Lower leg skin (tissue), 4 donors: Measurements from ENCODE around the gene AATK. TPM values are rescaled to one million over a fixed set of nuclear protein-coding genes. Genes with fewer than 3 reads are reported as not detected.

ENCODE experiments used
- DNase-seq, 2 donors: peaks; one replicate each; pipeline ENCODE4 v3.0.0-alpha.2; 2019; ENCODE audit warnings: low spot score in 2 of 2
- H3K4me3 ChIP-seq: fragments of 200-600 bp; sonication (generic); 2 replicates; pipeline ENCODE4 v1.5.1; 2017; ENCODE audit warnings: mild to moderate bottlenecking, low read depth; ENCODE audit not compliant: poor library complexity, severe bottlenecking
- POLR2A ChIP-seq, 2 donors: fragments of 450-650 bp; IDR thresholded peaks; one replicate each; pipeline ENCODE4 v1.6.1; 2016 to 2017; ENCODE audit warnings: antibody characterized with exemption in 2 of 2, mild to moderate bottlenecking in 1 of 2, moderate library complexity in 1 of 2
- WGBS, 2 donors: methylation state at CpG; one replicate each; pipeline ENCODE4 v1.1.5; 2018; 5-methylcytosine and 5-hydroxymethylcytosine counted together
- intact Hi-C: fragments of 100-400 bp; cut with DNase I; formaldehyde crosslinking; loops from one replicate; pipeline ENCODE4 v1.15.0; 2023; ENCODE audit warnings: low total_unique reads
- total RNA-seq, 4 donors: library from RNA; depleted of rRNA; stranded (reverse); fragments of >200 nt; gene quantifications; one replicate each; pipeline ENCODE4 v1.1.0, GENCODE V29; 2016
- TF ChIP-seq, protein P1 (sequence below), 3 donors: fragments of 450-650 bp; IDR thresholded peaks; one replicate each; pipeline ENCODE4 v1.5.1; 2016; ENCODE audit warnings: antibody characterized with exemption in 3 of 3, mild to moderate bottlenecking in 3 of 3, moderate library complexity in 2 of 3

AATK gene
- total RNA-seq, 4 donors from 2014 or later = 0.81 to 3.5 (median 2.2) TPM

DNA sequence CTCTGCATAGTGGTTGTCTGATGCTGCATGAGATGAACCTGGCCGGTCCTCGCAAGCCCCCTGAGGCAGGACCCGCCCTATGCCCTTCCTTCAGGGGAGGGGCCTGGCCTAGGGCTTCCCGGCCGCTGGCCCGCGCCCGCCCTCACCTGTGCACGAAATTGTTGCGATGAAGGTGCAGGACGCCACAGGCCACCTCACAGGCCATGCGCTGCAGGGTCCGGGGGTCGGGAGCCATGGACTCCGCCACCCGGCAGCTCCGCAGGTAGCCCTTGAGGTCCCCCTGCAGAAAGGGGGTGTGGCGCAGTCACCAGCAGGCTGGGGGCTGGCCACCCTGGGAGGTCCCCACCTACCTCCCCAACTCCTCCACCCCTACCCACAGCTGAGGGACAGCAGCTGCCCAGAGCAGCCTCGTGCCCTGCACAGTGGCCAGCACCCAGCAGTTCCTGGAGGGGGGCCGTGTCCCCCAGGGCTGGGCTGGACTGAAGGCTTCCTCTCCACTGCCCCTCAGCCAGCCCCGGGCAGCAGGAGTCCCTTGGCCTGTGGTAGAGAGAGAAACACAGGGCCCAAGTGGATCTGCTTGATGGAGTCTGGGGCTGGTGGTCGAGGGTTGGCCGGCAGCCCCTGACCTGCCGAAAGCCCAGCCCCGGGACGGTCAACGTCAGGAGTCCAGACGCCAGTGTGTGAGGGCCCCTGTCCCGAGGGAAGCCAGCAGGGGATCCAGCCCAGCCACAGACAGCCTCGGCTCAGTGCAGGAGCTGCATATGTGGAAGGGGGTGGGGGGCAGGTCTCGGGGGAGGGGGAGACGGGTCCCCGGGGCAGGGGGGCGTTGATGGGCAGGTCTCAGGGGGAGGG is 39.5 kb downstream of the AATK start:
- TF ChIP-seq, protein P1, sequence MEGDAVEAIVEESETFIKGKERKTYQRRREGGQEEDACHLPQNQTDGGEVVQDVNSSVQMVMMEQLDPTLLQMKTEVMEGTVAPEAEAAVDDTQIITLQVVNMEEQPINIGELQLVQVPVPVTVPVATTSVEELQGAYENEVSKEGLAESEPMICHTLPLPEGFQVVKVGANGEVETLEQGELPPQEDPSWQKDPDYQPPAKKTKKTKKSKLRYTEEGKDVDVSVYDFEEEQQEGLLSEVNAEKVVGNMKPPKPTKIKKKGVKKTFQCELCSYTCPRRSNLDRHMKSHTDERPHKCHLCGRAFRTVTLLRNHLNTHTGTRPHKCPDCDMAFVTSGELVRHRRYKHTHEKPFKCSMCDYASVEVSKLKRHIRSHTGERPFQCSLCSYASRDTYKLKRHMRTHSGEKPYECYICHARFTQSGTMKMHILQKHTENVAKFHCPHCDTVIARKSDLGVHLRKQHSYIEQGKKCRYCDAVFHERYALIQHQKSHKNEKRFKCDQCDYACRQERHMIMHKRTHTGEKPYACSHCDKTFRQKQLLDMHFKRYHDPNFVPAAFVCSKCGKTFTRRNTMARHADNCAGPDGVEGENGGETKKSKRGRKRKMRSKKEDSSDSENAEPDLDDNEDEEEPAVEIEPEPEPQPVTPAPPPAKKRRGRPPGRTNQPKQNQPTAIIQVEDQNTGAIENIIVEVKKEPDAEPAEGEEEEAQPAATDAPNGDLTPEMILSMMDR (IDR thresholded peaks at IDR 0.05) = no peak
- TF ChIP-seq POLR2A (IDR thresholded peaks at IDR 0.05) = no peak
- no peak for DNase-seq
- H3K4me3 ChIP-seq = no peak overlapping the region
- WGBS, 2 donors = 53 to 56% methylated on average over 23 to 29 of the region's 34 CpGs
- intact Hi-C loops = no loop called here

DNA sequence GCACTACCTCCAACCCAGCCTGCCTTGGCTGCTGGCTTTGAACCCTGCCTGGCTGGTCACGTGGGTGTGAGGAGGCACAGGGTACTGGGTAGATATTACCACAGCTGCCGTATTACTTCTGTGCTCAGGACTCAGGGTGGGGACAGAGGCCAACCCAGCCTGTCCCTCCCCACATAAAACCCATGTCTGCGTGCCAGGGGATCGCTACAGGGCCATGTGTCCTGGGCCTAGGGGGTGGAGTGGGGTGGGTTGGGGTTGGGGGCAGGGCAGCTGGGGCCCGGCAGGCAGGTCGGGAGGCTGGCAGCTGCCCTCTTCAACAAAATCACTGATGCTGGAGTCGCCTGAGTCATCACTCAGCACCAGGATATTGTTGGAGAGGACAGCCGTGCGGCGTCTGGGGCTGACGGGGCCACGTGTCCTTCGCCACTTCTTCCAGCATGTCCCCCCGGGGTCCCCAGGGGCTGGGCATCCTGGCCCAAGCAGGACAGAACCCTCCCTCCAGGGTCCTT is 40.4 kb downstream of the AATK start:
- TF ChIP-seq, protein P1 (IDR thresholded peaks at IDR 0.05) = no peak
- no peak for TF ChIP-seq POLR2A (IDR thresholded peaks at IDR 0.05)
- H3K4me3 ChIP-seq = no peak overlapping the region
- WGBS, 2 donors = 24 to 37% methylated on average over 7 to 13 of the region's 14 CpGs
- intact Hi-C loops = no loop called here
- DNase-seq = no peak

DNA sequence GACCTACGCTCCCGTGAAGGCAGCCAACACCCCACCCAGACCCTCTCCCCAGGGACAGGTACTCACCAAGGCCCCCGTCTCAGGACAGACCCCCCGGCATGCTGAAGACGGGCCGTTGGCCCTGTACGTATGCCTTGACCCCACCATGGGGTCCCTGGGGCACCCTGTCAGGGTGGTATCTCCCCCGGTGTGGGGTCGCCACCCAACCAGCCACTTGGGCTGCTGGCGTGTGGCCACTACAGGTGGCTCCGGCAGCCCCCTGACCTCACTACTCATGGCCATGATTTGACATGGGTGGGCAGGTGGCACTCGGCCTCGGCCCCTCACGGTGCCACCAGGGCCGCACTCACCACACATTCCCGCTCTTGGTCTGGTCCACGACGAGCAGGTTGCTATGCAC is 41.6 kb downstream of the AATK start:
- H3K4me3 ChIP-seq = no peak overlapping the region
- intact Hi-C loops = no loop called here
- WGBS, 2 donors = 82 to 87% methylated on average over 11 to 17 of the region's 18 CpGs
- TF ChIP-seq POLR2A (IDR thresholded peaks at IDR 0.05) = no peak
- TF ChIP-seq, protein P1 (IDR thresholded peaks at IDR 0.05) = no peak
- no peak for DNase-seq

DNA sequence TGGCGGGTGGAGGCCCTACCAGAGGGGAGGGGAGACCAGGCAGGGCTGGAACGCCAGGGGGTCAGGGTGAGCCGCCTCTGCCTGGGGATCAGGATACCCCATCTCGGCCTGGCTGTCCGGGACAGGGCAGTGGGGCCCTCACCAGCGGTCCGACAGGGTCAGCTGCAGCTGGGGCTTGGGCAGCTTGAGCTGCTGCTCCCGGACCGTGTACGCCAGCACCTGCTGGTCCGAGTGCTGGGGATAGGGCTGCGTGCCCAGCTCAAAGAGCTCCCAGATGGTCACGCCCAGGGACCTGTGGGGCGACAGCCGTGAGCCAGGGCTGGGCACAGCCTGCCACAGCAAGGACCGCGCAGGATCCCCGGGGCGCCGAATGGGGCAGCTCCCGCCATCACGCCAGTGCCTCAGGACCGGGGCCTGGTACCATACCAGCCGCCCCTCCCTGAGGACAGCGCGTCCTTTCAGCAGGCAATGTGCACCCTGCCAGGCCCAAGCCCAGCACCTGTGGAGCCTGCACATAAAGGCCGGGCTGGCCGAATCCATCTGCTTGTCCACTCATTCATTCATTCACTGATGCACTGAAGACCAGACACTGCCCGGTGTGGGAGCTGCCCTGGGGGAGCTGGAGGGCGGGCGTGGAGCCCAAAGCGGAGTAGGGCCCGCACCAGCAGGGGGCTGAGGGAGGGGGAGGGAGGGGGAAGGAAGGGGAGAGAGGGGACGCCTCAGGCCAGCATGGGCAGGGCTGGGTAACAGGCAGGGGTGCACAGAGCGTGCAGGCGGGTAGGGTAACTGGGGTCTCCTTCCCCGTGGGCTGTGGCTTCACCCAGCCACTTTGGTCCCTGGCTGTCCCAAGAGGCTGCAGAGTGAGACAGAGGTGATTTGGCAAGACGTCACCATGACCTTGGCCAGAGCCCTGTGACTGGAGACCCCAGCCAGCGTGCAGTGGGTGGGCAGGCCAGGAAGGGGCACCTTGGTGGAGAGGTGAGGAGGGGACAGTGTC is 42.7 kb downstream of the AATK start:
- intact Hi-C loops = no loop called here
- H3K4me3 ChIP-seq = no peak overlapping the region
- WGBS, 2 donors = 63 to 68% methylated on average over 18 to 30 of the region's 39 CpGs
- DNase-seq = no peak
- no peak for TF ChIP-seq POLR2A (IDR thresholded peaks at IDR 0.05)
- TF ChIP-seq, protein P1 (IDR thresholded peaks at IDR 0.05) = no peak

DNA sequence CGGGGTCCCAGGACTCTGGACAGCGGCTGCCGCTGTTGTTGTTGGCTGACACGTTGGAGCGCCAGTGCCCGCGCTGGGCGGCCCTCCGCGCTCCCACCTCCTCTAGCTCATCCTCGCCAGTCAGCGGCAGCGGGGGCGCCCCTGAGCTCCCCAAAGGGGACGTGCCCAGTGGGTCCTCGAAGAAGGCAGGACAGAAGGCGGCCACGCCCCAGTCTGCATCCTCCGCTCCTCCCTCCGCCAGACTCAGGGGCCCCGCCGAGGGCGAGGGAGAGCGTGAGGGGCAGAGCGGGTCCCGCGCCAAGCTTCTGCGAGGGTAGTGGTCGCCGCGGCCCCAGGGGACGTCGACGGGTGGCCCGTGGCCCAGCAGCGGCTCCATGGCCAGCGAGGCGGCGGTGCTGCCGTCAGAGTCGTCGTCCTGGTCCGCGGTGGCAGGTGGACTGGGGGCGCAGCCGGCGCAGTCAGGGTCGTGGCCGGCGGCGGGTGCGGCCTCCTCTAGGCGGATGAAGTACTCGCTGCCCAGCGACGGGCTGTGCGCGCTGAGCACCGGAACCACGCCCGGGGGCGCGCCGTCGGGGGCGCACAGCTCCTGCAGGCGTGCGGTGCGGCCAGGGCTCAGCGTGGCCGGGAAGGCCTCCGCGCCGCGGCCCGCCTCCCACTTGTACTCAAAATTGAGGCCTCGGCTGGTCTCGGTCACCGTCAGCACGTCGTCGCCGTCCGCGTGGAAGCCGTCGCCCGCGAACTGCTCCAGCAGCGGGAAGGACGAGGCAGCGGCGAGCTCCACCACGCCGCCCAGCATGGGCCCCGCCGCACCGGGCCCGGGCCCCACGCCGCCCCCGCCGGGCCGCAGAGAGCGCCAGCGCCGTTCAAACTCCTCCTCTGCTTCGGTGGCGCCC is 43.9 kb downstream of the AATK start:
- intact Hi-C loops = no loop called here
- WGBS, 2 donors = 24 to 66% methylated on average over 28 to 78 of the region's 109 CpGs
- no peak overlapping the region for H3K4me3 ChIP-seq
- TF ChIP-seq, protein P1 (IDR thresholded peaks at IDR 0.05) = no peak
- no peak for TF ChIP-seq POLR2A (IDR thresholded peaks at IDR 0.05)
- DNase-seq = no peak
